ENCODE results near the gene ARHGEF25.
A peak's percentile ranks its signal among the peaks of the same experiment; 100 is the strongest.
"Not testable (repeated sequence)": the region's sequence is repeated elsewhere in the genome, so short reads cannot be mapped to it uniquely, and the experiment has no call there.

Gene ARHGEF25

GRCh38 chr12:57611108-57611826, at the start of gene ARHGEF25:
TSS of gene ARHGEF25 (plus strand) at chr12:57611435. CDS start at chr12:57611895, 460 bp downstream.
- DNase-seq, result peak; percentile 35

- DNase-seq, result no peak
Measured at GRCh38 chr12:57563358-57563757, 47.9 kb upstream of the ARHGEF25 start.

GRCh38 chr12:57564178-57564740, 47.0 kb upstream of the ARHGEF25 start:
- DNase-seq, result no peak

GRCh38 chr12:57568838-57569237, 42.4 kb upstream of the ARHGEF25 start:
- no peak for DNase-seq

GRCh38 chr12:57569858-57570257, 41.4 kb upstream of the ARHGEF25 start:
- DNase-seq, result no peak

- not testable (repeated sequence) for DNase-seq
Measured at GRCh38 chr12:57570438-57570837, 40.8 kb upstream of the ARHGEF25 start.

GRCh38 chr12:57571926-57572762, 39.1 kb upstream of the ARHGEF25 start:
- DNase-seq, result no peak

GRCh38 chr12:57574795-57575194, 36.4 kb upstream of the ARHGEF25 start:
- DNase-seq, result no peak

GRCh38 chr12:57575771-57576612, 35.2 kb upstream of the ARHGEF25 start:
- no peak for DNase-seq

- DNase-seq, result no peak
Measured at GRCh38 chr12:57576613-57577160, 34.5 kb upstream of the ARHGEF25 start.

- DNase-seq, result no peak
Measured at GRCh38 chr12:57577981-57578758, 33.1 kb upstream of the ARHGEF25 start.

- no peak for DNase-seq
Measured at GRCh38 chr12:57579011-57579410, 32.2 kb upstream of the ARHGEF25 start.

- DNase-seq, result no peak
Measured at GRCh38 chr12:57579677-57580465, 31.4 kb upstream of the ARHGEF25 start.

- DNase-seq, result no peak
Measured at GRCh38 chr12:57580466-57580795, 30.8 kb upstream of the ARHGEF25 start.

GRCh38 chr12:57581802-57582201, 29.4 kb upstream of the ARHGEF25 start:
- DNase-seq, result no peak

GRCh38 chr12:57582440-57582839, 28.8 kb upstream of the ARHGEF25 start:
- no peak for DNase-seq

- DNase-seq, result peak; percentile 94
Measured at GRCh38 chr12:57583008-57583831, 28.0 kb upstream of the ARHGEF25 start.

GRCh38 chr12:57584050-57584449, 27.2 kb upstream of the ARHGEF25 start:
- no peak for DNase-seq

- no peak for DNase-seq
Measured at GRCh38 chr12:57584690-57585089, 26.5 kb upstream of the ARHGEF25 start.

- DNase-seq, result no peak
Measured at GRCh38 chr12:57585156-57585555, 26.1 kb upstream of the ARHGEF25 start.
